Measurements from ENCODE around the gene KCNMA1.

Gene KCNMA1

DNA sequence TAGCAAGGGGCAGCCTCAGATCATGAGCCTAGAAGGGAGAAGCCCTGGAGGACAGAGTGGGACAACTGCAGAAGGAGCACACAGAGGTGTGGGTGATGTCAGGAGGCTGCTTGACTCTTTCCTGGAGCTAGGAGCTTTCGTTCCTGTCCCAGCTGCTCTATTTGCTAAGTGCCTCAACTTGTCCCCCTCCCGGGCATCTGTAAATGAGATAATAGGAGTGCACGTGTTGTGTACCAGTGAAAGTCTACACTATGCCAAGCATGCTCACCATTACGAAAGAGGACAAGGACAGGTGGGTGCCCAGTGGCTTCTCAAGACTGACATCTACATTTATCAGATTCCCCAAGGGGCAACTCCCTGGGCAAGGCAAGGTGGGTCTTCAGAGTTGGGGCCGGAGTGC, 162.7 kb downstream of the KCNMA1 start:
- H3K4me1 ChIP-seq (ENCODE audit: insufficient read depth, low read length), result no peaks in the 10 kb centered on the region
- 95% methylated on average over 5 of the region's 5 CpGs for WGBS
- no peaks in the 10 kb centered on the region for H3K36me3 ChIP-seq (ENCODE audit: insufficient read depth, low read length)
- H3K4me3 ChIP-seq (ENCODE audit: low read length), result no peak overlapping the region
- no peaks in the 10 kb centered on the region for H3K27me3 ChIP-seq (ENCODE audit: insufficient read depth, low read length)
- no peak overlapping the region for H3K9ac ChIP-seq (ENCODE audit: low read depth, low read length)
- no peaks in the 10 kb centered on the region; the same call in 1 of the 2 replicates for H3K9me3 ChIP-seq (ENCODE audit: insufficient read depth, low read depth, low read length)
- no peak overlapping the region for H3K27ac ChIP-seq (ENCODE audit: low read depth, low read length)

GRCh38 chr10:77474386-77474785, 163.2 kb downstream of the KCNMA1 start:
- H3K27ac ChIP-seq (ENCODE audit: low read depth, low read length), result no peak overlapping the region
- H3K9ac ChIP-seq (ENCODE audit: low read depth, low read length), result no peak overlapping the region
- WGBS, result 93% methylated on average over 7 of the region's 7 CpGs
- no peaks in the 10 kb centered on the region for H3K27me3 ChIP-seq (ENCODE audit: insufficient read depth, low read length)
- H3K4me3 ChIP-seq (ENCODE audit: low read length), result no peak overlapping the region
- H3K36me3 ChIP-seq (ENCODE audit: insufficient read depth, low read length), result no peaks in the 10 kb centered on the region
- no peaks in the 10 kb centered on the region; the same call in 1 of the 2 replicates for H3K9me3 ChIP-seq (ENCODE audit: insufficient read depth, low read depth, low read length)
- no peaks in the 10 kb centered on the region for H3K4me1 ChIP-seq (ENCODE audit: insufficient read depth, low read length)

DNA sequence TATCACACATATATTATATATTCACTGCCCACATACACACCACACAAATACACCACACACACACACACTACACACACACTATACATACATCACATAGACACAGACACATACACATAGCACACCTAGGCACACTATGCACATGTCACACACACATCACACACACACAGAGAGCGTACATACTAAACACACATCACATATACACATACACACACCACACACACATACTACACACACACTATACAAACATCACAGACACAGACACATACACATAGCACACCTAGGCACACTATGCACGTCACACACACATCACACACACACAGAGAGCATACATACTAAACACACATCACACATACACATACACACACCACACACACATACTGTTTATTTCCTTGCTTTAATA, 165.5 kb downstream of the KCNMA1 start:
- no peaks in the 10 kb centered on the region for H3K36me3 ChIP-seq (ENCODE audit: insufficient read depth, low read length)
- H3K27me3 ChIP-seq (ENCODE audit: insufficient read depth, low read length), result no peaks in the 10 kb centered on the region
- H3K4me1 ChIP-seq (ENCODE audit: insufficient read depth, low read length), result no peaks in the 10 kb centered on the region
- H3K27ac ChIP-seq (ENCODE audit: low read depth, low read length), result no peak overlapping the region
- H3K9me3 ChIP-seq (ENCODE audit: insufficient read depth, low read depth, low read length), result no peaks in the 10 kb centered on the region; the same call in 1 of the 2 replicates
- H3K9ac ChIP-seq (ENCODE audit: low read depth, low read length), result no peak overlapping the region
- 93% methylated on average over 2 of the region's 2 CpGs for WGBS
- H3K4me3 ChIP-seq (ENCODE audit: low read length), result no peak overlapping the region

DNA sequence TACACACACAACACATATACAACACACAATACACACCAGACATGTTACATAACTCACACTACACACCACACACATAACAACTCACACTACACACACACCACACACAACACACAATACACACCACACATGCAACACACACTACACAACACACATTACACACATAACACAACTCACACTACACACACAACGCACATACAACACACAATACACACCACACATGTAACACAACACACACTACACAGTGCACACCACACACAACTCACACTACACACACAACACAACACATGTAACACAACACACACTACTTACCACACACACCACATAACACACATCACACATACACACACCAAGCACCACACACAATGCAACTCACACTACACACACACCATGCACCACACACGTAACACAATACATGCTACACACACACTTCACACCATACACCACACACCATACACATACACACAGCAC, 166.5 kb downstream of the KCNMA1 start:
- Histone ChIP-seq H3K27ac (ENCODE audit: low read depth, low read length) (no peak overlapping the region), H3K27me3 (ENCODE audit: insufficient read depth, low read length) (no peaks in the 10 kb centered on the region)

DNA sequence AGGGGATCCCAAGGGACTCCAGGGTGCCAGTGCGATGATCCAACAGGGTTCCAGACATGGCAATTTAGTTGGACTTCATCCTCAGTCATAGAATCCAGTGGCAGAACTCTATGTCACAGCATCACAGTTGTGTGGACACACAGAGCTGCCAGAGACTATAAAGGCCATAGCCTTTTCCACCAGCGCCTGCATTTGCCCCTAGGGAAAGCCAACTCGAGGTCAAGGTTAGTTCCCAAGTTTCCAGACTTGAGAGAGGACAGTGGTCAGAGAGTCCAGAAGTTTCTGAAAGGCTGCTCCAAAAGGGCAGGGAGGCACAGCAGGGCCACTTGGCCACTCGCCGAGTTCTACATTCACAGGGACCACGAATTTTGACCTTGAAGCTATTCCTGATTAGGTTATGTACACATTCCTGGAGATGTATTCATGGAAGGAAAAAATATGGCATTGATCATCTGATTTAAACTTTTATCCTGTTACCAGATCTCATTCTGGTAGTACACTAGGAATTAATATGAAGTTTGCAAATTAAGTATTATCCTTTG, 170.1 kb downstream of the KCNMA1 start:
- Histone ChIP-seq H3K27me3 (ENCODE audit: insufficient read depth, low read length) (no peaks in the 10 kb centered on the region), H3K4me1 (ENCODE audit: insufficient read depth, low read length) (no peaks in the 10 kb centered on the region; the same call in 1 of the 2 replicates), H3K4me3 (ENCODE audit: low read length) (no peak overlapping the region), H3K9me3 (ENCODE audit: insufficient read depth, low read depth, low read length) (no peaks in the 10 kb centered on the region; the same call in 1 of the 2 replicates), H3K27ac (ENCODE audit: low read depth, low read length) (no peak overlapping the region), H3K36me3 (ENCODE audit: insufficient read depth, low read length) (no peaks in the 10 kb centered on the region), H3K9ac (ENCODE audit: low read depth, low read length) (no peak overlapping the region)
- WGBS, result 94% methylated on average over 6 of the region's 6 CpGs

More for the DNA sequence above, 166.5 kb downstream of the KCNMA1 start:
- 94% methylated on average over 2 of the region's 2 CpGs for WGBS
- H3K4me3 ChIP-seq (ENCODE audit: low read length), result no peak overlapping the region
- H3K36me3 ChIP-seq (ENCODE audit: insufficient read depth, low read length), result no peaks in the 10 kb centered on the region
- no peaks in the 10 kb centered on the region for H3K4me1 ChIP-seq (ENCODE audit: insufficient read depth, low read length)
- H3K9me3 ChIP-seq (ENCODE audit: insufficient read depth, low read depth, low read length), result no peaks in the 10 kb centered on the region; the same call in 1 of the 2 replicates
- H3K9ac ChIP-seq (ENCODE audit: low read depth, low read length), result no peak overlapping the region

DNA sequence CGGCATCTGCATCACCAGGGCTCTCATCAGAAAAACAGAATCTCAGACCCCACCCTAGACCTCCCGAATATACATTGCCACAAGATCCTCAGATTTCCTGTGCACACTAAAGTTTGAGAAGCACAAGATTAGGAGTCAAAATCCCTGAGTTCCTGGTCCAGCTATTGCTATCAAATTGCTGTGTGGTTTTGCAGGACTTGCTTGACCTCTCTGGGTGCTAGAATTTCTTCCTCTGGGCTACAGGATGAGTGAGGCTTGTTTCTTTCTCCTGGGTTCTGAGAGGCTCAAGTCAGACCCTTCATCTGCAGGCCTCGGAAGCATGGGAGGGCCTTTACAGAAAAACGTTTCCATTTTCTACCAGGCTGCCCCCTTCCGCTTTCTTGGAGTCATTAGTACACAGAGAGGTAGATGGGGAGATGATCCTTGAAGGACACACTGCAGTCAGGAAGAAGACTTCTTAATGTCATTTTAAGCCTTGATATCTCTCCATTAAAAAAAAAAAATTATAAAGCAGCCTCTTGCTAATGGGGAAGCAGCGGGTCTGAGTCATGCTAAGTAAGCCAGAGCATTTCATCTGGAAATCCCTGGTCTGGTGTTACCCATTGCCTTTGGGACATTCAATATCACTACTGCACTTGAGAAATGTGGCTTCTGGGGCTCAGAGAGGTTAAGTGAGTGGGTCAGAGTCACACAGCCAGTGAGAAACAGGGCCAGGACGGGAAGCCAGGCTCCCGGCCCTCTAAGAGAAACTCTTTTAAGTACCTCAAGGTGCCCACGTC, 173.5 kb downstream of the KCNMA1 start:
- Histone ChIP-seq H3K36me3 (ENCODE audit: insufficient read depth, low read length) (no peaks in the 10 kb centered on the region), H3K4me3 (ENCODE audit: low read length) (no peak overlapping the region), H3K9ac (ENCODE audit: low read depth, low read length) (no peak overlapping the region), H3K27ac (ENCODE audit: low read depth, low read length) (no peak overlapping the region), H3K27me3 (ENCODE audit: insufficient read depth, low read length) (no peaks in the 10 kb centered on the region), H3K9me3 (ENCODE audit: insufficient read depth, low read depth, low read length) (no peaks in the 10 kb centered on the region), H3K4me1 (ENCODE audit: insufficient read depth, low read length) (no peaks in the 10 kb centered on the region; the same call in 1 of the 2 replicates)
- 88% methylated on average over 9 of the region's 9 CpGs for WGBS

DNA sequence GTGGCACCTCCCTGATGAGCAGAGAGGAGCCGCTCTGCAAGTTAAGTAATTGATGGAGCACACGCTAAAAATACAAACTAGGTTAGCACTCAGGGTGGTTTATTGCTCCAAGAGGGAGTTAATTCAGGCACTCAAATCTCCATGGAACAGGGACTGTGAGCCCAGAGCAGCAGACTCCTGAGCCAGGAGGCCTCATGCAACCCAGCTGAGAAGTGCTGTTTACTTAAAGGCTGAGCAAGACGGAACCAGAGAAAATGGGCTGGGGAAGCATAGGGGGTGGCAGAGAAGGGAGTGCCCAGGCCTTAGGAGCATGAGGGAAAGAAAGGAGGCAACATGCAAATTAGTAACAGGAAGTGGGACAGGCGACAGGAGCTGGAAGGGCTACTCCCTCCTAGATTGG, 174.1 kb downstream of the KCNMA1 start:
- no peaks in the 10 kb centered on the region; the same call in 1 of the 2 replicates for H3K4me1 ChIP-seq (ENCODE audit: insufficient read depth, low read length)
- no peak overlapping the region for H3K27ac ChIP-seq (ENCODE audit: low read depth, low read length)
- H3K9ac ChIP-seq (ENCODE audit: low read depth, low read length), result no peak overlapping the region
- WGBS, result 62% methylated on average over 4 of the region's 4 CpGs
- H3K36me3 ChIP-seq (ENCODE audit: insufficient read depth, low read length), result no peaks in the 10 kb centered on the region
- H3K9me3 ChIP-seq (ENCODE audit: insufficient read depth, low read depth, low read length), result no peaks in the 10 kb centered on the region
- no peaks in the 10 kb centered on the region for H3K27me3 ChIP-seq (ENCODE audit: insufficient read depth, low read length)
- no peak overlapping the region for H3K4me3 ChIP-seq (ENCODE audit: low read length)

- H3K36me3 ChIP-seq (ENCODE audit: insufficient read depth, low read length), result no peaks in the 10 kb centered on the region
- H3K9ac ChIP-seq (ENCODE audit: low read depth, low read length), result no peak overlapping the region
- H3K27ac ChIP-seq (ENCODE audit: low read depth, low read length), result no peak overlapping the region
- 89% methylated on average over 7 of the region's 7 CpGs for WGBS
- H3K9me3 ChIP-seq (ENCODE audit: insufficient read depth, low read depth, low read length), result no peaks in the 10 kb centered on the region
- H3K4me1 ChIP-seq (ENCODE audit: insufficient read depth, low read length), result no peaks in the 10 kb centered on the region; the same call in 1 of the 2 replicates
- H3K27me3 ChIP-seq (ENCODE audit: insufficient read depth, low read length), result no peaks in the 10 kb centered on the region
- H3K4me3 ChIP-seq (ENCODE audit: low read length), result no peak overlapping the region
Measured at GRCh38 chr10:77461636-77462296, 175.8 kb downstream of the KCNMA1 start.

DNA sequence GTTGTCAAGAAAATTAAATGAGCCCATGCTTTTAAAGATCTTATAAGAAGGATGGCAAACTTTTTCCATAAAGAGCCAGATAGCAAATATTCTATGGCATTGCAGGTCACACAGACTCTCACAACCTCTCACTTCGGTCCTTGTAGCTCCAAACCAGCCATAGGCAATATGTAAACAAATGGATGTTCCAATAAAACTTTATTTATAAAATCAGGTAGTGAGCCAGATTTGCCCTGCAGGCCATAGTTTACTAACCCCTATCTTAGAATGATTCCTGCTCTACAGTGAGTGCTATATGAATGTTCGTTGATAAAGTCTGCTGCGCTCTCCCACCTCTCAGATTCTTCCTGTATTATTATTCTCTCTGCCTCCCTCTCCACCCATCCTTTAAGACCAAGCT, 177.7 kb downstream of the KCNMA1 start:
- Histone ChIP-seq H3K36me3 (ENCODE audit: insufficient read depth, low read length) (no peaks in the 10 kb centered on the region), H3K27ac (ENCODE audit: low read depth, low read length) (no peak overlapping the region), H3K9ac (ENCODE audit: low read depth, low read length) (no peak overlapping the region), H3K4me1 (ENCODE audit: insufficient read depth, low read length) (no peaks in the 10 kb centered on the region; the same call in 1 of the 2 replicates), H3K4me3 (ENCODE audit: low read length) (no peak overlapping the region), H3K9me3 (ENCODE audit: insufficient read depth, low read depth, low read length) (no peaks in the 10 kb centered on the region), H3K27me3 (ENCODE audit: insufficient read depth, low read length) (no peaks in the 10 kb centered on the region)
- 92% methylated on average over 3 of the region's 3 CpGs for WGBS

DNA sequence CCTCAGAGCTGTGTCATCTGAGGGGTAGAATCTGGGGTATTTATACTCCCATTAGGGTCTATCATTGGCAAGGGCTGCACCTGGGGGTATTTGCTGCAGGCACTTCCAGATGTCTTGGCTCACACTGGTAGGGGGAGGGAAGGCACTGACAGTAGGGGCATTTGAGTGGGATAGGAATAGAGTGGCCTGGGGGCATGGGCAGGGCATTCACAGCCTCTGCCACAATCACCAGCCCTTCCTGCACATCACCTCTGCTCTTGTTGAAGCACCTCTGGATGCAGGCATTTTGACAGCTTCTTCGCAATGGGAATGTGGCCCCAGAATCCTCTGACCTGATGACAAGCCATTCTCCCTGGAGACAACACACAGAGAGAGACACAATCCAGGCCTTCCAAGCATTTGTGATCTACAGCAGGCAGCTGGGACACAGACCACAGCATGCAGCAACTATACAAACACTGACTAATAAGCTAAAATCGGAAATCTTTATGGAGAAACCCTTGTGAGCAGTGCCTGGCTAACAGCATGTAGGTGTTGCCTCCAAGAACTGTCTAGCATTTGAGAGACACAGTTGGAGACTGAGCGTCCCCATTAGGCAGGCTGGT, 178.5 kb downstream of the KCNMA1 start:
- H3K4me1 ChIP-seq (ENCODE audit: insufficient read depth, low read length), result no peaks in the 10 kb centered on the region; the same call in 1 of the 2 replicates
- H3K4me3 ChIP-seq (ENCODE audit: low read length), result no peak overlapping the region
- H3K27ac ChIP-seq (ENCODE audit: low read depth, low read length), result no peak overlapping the region

DNA sequence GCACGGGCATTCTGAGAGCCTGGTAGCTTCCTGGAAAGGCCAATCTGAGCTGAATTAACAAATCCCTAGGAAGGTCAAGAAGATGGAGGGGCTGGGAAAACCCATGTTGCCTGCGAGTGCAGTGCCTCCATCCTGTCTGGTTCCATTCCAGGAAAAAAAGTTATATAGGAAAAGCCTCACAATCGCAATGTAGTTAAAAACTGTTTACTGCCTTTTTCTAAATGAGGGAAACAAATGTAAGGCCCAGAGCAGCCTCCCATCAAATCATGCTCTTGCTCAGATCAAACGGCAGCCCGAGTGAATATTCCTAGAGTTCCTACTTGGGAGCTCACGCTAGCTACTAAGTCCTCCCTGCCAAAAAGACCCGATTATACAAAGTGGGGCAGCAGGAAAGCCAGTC, 179.9 kb downstream of the KCNMA1 start:
- peaks cover 4% of the 10 kb centered on the region; the same call in 1 of the 2 replicates for H3K4me1 ChIP-seq (ENCODE audit: insufficient read depth, low read length)
- 92% methylated on average over 7 of the region's 7 CpGs for WGBS

More for the DNA sequence above, 178.5 kb downstream of the KCNMA1 start:
- Histone ChIP-seq H3K9ac (ENCODE audit: low read depth, low read length) (no peak overlapping the region), H3K9me3 (ENCODE audit: insufficient read depth, low read depth, low read length) (no peaks in the 10 kb centered on the region), H3K27me3 (ENCODE audit: insufficient read depth, low read length) (no peaks in the 10 kb centered on the region), H3K36me3 (ENCODE audit: insufficient read depth, low read length) (no peaks in the 10 kb centered on the region)
- WGBS, result 92% methylated on average over 3 of the region's 3 CpGs

More for the DNA sequence above, 179.9 kb downstream of the KCNMA1 start:
- Histone ChIP-seq H3K27me3 (ENCODE audit: insufficient read depth, low read length) (no peaks in the 10 kb centered on the region), H3K36me3 (ENCODE audit: insufficient read depth, low read length) (no peaks in the 10 kb centered on the region), H3K9me3 (ENCODE audit: insufficient read depth, low read depth, low read length) (no peaks in the 10 kb centered on the region), H3K27ac (ENCODE audit: low read depth, low read length) (no peak overlapping the region), H3K9ac (ENCODE audit: low read depth, low read length) (no peak overlapping the region), H3K4me3 (ENCODE audit: low read length) (no peak overlapping the region)

Data from HUES64 (cell line).